HG02759 (cell line): ENCODE data around the gene MSI2.

ENCODE experiments used
- ATAC-seq: cut with Tn5 transposase; IDR thresholded peaks from one replicate; pipeline ENCODE4 v1.9.1; 2021; ENCODE audit warnings: mild to moderate bottlenecking, moderate library complexity; ENCODE audit not compliant: unreplicated experiment

MSI2 gene

DNA sequence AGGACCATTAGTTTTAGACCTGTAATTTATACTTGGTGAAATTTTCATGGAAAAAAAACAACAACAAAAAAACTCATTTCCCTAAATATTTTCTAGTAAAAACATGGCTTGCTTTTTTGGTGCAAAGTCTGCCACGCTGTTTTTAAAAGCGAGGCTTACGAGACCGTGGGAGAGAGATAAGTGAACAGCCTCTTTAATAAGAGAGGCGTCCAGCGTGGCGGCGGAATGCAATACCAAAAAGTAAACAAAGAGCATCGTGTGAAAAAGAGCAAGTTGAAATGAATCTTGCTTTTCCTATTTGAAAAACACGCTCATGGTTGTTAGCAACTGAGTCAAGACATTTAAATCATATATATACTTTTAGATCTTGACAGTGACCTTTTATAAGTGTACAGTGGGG, 10.5 kb upstream of the MSI2 start:
- ATAC-seq, result no peak

DNA sequence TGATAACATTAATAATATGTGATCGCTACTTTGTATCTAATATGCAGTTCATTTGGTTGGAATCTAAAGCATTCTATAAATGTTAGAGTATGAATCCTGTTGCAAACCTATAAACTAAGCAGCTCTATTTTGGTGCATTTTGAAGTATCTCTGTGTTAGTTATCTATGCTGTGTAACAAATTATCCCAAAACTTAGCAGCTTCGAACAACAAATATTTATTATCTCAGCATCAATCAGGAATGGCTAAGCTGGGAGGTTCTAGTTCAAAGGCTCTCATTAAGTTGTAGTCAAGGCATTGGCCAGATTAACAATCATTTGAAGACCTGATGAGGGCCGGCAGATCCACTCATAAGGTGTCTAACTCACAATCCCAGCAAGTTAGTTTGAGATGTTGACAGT, 10.1 kb upstream of the MSI2 start:
- no peak for ATAC-seq

DNA sequence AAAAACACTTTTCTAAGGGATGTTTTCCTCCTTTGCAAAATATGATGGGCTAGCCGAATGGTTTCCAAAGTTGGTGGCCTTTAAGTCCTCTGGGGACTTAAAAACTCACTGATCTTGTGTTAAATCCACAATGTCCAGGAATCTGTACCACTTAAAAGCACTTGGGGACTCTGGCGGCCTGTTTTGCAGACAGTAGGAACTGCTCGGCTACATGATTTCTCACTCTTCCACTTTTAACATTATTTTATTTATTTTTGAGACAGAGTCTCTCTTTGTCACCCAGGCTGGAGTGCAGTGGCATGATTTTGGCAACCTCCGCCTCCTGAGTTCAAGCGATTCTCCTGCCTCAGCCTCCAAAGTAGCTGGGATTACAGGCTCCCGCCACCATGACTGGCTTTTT, 9.1 kb upstream of the MSI2 start:
- ATAC-seq, result no peak

DNA sequence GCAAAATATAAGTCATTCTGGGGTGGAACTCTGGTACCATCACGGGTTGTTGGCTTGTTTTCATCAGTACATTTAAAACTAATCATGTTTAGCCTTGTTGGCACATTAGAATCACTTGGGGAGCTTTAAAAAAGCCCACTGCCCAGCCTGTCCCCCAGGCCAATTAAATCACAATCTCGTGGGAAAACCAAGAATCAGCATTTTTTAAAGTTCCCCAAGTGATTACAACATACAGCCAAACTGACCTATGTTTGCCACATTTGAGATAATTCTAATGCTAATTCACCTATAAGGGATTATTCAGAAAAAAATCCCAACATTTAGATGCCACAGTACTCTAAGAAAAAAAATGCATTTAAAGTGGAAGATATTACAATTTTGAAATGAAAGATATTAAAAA, 8.4 kb upstream of the MSI2 start:
- no peak for ATAC-seq

DNA sequence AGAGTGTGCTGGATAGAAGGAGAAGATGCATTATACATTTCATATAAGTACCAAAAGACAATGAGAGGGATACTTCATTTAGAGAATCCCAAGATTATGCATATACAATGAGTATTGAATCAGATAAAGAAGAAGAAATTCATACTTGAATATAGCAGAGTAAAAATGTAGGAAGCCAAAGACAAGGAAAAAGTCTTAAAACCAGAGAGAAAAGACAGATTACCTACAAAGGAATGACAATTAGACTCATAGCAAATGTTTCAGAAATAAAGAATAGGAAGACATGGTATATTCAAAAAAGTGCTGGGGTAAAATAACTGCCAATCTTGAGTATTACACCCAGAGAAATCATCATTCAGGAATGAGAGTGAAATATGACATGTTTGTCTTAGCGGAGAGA, 6.8 kb upstream of the MSI2 start:
- no peak for ATAC-seq

DNA sequence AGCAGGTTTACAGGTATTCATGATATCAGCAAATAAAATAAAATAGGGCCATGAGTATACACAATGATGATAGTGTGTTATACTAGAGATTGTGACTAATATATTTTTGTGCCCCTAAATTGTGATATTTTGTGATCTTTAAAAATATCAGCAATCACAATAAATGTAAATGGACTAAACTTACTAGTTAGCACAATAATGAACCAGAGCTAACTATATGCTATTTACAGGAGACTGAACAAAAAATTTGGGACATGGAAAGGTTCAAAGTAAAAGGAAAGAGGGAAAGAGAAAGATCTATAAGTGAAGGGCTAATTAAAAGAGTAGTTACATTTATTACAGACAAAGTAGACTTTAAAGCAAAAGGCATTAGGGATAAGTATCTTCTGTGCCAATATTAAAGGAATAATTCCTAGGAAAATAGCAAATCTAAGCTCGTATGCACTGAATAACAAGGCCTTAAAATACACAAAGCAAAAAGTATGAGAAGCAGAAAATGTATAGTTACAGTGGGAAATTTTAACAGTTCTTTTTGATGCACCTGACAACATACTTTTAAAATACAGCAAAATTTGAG, 5.0 kb upstream of the MSI2 start:
- ATAC-seq, result no peak

DNA sequence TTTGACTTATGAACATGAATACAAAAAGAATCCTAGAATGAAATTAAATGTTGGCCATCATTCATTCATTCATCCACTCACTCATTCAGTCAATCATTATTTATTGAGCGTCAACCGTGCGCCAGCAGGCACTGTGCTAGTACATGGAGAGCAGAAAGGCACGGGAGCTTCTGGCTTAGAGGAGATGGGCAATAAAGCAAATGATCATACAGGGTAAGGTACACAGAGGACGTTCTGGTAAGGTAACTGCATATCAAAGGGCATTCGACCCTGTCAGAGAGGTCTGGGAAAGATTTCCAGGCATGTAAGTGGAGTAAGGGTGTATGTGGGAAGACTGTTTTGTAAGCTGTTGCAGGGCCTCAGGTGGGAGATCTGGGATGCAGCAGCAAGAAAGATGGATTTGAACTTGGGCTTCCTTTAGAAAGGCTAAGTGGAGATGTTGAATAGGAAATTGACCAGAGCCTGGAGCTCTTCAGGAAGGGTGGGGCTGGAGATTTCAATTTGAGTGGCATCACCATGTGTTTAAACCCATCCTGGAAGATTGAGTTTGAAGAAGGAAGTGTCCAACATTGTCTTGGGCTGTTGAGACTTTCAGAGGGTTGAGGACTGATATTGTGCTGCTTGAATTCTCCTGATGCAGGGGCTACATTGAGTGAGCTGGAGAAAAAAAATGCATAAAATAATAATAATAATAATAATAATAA, 2.8 kb upstream of the MSI2 start:
- no peak for ATAC-seq

DNA sequence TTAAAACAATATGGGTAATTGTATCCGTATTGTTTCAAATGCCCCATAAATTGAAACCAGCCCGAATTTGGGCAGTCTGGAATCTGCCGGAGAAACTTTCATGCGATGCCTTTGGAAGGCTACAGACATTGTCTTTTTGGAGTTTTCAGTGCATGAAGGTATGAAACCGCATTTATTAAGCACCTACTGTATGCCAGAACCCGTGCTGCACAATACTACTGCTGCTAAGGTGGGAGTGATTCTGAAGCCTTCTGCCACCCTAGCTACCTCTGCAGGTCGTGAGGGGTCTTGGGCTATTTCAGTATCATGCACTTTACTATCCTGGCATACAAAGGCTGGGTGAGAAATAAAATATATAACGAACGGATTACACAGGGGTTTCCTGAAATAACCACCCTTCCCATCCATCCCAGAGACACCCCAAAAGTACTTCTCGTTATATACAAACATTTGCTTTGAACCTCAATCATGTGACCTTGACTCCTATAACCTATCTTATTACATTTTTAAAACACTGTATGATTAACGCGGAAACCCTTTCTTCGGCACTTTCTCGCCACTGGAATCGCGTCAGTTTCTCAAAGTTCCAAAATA, 1.0 kb upstream of the MSI2 start:
- ATAC-seq, result no peak

DNA sequence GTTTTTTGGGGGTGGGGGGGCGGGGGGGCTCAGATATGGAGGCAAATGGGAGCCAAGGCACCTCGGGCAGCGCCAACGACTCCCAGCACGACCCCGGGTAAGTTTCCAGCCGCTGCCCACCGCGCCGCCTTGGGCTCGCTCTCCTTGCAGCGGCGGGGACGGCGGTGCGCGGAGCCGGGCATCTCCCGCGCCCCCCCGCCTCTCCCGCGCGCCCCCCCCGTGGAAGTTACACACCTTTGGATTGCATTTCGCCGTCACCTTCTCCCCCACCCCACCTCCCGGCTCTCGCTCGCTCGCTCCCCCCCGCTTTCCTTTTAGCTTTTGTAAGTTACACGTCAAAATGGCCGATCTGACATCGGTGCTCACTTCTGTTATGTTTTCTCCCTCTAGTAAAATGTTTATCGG, 387 bp downstream of the MSI2 start:
- peak; percentile 7 for ATAC-seq

DNA sequence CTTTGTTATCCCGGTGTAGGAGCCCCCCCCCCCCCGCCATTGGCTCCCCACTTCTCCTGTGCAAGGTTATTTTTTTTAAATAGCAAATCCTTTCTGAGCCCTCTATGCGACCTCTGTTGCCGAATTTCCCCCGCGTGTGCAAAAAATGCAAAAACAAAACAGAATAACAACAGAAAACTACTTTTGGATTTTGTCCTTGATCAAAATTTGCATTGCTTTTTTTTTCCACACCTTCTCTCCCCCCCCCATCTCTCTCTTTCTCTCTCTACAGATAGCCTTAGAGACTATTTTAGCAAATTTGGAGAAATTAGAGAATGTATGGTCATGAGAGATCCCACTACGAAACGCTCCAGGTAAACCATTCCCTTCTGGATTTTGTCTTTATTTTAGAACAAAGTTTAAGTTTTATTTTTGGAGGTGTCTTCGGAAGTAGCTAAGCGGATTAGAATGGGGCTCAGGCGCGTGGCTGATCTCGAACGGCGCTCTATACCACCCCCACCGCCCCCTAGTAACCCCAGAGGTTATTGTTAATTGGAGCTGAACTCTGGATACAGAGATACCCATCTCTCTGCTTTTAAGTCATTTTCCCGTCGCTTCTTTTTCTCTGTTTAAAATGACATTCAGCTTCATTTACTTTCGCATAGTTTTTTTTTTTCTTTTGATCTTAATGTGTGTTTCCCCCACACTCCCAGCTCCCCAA, 1.0 kb downstream of the MSI2 start:
- no peak for ATAC-seq

DNA sequence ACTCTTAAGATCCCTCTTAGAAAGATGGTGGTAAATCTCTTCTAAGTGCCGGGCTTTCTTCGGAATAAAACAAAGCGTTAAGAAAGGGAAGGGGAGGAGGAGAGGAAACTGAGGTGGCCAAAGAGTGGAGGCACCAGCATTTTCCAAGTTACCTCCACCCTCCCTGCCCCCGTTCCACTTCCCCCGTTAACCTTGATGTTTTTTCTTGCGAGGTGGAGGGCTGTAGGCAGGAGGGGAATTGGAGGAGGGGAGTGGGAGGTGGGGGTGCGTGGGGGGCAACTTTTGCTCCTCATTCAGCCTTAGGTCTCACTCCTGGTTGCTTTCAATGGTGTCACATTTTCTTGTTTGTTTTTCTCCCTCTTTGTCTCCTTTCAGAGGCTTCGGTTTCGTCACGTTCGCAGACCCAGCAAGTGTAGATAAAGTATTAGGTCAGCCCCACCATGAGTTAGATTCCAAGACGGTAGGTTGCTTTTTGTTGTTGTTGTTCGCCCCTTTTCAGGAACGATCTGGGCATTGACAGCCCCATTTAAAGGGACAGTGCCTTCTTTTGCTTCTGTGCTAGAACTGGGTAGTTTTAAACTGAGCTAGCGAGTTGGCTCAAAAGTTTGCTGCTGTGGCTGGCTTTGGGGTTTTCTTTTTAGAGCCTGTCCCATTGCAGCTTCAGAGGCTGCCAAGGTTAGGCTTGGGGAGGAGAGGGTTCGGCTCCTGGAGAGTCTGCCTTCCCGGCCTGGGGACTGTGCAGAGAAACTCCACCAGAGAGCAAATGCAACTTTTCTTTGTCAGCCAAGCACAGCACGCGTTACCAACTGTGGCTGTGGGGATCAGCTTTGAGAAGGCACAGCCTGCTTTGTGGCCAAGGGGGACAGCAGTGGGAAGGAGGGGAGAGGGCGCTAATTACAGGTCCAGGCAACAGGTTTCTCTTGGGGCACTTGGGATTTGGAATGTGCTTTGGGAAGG, 1.9 kb downstream of the MSI2 start:
- ATAC-seq, result no peak

DNA sequence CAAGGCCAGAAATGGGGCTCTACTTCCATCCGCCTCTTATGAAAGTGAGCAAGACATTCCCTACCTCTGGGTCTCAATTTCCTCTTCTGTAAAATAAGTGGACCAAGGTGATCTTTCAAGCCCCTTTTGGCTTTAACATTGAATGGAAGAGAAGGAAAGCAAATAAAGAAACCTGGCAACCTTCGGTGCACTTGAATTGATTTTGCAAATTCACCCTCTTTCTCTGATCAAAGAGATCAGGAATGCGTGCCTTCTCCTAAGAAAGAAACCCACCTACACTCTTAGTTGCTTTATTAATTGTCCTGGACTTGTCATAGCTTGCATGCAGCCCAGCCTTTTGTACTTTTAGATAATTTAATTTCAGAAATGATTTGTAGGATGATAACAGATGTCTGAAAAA, 3.0 kb downstream of the MSI2 start:
- ATAC-seq, result no peak

DNA sequence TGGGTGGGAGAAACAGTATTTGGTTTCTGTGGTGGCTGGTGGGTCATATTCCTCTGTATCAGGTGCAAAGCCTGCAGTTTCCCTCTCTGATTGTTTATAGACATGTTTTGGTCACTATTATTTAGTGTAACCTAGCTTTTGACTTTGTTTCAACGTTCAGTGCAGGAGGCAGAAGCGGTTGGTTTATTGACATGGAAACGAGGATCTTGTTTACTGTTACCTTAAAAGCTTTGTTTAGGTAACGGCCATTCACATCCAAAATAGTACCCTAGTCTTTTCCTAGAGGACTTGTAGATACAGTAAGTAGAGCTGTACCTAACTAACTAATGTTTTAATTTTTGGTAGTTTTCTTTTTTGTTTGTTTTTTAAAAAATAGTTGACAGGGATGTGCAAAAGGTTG, 3.5 kb downstream of the MSI2 start:
- no peak for ATAC-seq

DNA sequence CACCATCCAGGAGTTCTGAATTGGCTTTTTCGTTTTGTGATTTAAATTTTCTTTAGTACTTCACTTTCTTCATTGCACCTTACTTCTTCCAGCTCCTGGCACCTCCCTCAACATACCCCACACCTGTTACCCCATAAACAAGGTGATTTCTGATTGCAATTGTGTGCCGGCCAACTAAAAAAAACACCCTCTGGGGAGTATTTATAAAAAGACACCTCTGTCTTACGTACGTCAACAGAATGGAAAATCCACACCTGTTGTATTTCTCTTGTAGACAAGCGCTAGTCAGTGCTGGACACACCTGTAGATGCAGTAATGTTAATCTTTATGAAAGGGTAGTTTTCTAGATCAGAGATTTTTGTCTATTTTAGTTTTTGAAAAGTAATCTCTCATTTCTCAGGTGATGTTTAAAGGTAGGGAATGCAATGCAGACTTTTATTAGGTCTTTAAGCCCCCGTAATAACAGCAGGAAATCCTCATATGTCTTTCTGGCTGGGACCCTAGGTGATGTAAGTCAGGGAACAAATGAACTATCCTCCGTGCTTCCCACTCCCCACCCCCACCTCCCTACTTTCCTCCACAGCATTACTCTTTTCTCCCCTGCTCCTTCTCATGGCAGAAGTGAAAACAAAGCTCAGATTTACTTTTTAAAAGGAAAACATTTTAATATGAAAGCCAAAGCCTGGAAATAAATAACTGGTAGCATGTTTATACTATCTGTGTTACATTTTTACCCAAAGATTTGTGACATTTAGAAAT, 4.2 kb downstream of the MSI2 start:
- no peak for ATAC-seq

DNA sequence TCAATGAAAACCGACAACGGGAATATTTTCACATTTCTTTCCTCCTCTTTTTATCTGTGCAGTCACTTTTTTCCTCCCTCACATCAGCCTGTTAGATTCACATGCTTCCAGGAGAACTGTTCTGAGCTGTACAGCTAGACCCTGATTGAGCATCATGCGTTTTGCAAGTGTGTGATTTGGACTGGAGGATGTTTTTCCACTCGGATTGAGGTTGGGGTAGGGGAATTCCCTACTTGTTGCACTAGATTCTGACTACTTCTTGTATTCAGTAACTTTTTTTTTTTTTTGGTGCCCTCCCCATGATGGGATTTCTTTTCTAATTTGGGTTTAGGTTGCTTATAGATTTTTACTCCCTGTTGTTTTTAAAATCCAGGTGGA, 4.8 kb downstream of the MSI2 start:
- no peak for ATAC-seq

DNA sequence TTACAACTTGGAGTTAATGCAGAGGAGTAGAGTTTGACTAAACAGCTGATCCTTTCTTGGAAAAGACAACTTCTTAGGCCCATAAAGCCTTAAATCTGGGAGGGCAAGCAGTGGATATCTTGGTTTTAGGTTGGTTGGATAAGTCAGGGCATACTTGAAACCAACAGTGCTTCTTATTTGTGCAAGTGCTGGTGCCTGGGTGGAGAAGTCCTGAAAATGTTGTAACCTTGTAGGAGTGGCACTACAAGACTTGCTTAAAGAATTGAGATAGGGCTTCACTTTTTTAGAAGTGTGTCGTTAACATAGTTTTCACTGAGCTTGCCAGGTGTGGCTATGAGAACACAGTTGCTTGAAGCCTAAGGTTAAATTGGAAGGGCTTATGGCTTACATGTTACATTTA, 6.2 kb downstream of the MSI2 start:
- no peak for ATAC-seq

DNA sequence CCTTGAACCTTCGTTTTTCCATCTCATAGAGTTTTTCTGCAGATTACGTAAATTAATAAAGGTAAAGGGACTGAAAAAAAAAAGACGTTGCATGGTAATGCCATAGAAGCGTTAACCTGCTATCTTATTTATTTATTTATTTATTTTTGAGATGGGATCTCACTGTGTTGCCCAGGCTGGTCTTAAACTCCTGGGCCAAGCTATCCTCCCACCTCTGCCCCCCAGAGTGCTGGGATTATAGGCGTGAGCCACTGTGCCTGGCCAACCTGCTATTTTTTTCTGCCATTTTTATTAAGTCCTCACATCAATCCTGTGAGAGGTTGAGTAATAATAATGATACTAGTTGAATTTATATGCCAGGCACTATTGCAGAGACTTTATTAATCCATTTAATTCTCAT, 7.9 kb downstream of the MSI2 start:
- ATAC-seq, result no peak

DNA sequence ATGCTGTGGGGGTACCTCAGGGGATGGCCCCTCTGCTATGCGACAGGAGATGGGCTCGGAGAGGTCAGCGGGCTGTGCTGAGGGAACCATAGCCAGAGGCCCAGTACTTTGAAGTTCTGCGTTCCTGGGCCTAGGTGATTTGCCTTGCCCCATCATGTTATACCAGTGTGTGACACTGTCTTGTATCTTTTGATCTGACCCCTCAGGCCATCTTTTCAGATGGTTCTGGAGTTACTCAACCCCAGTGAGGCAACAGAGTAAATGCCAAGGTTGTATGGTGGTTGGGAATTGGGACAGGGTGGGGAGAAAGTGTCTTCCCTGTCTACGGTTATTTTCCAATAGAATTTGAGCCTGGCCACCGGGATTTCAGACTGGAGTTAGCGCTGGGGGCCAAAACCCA, 8.5 kb downstream of the MSI2 start:
- no peak for ATAC-seq

DNA sequence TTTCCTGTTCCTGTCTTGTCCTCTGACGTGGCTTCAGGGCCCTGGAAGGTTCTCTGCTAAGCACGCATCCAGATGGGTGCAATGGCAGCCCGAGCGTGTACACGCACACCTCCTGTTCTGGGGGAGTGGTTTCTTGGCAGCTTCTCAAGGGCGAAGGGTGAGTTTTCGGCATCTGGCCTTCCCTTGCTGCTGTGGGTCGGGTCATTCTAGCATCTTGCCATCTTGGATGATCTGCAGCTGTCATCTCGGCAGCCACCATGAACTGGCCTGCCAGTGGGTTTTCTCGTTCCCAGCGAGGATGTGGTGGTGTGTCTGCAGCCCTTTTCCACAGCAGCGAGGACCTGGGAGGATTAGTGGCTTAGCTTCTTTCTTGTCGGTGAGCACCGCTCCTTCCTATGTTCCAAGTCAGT, 10.6 kb downstream of the MSI2 start:
- no peak for ATAC-seq

DNA sequence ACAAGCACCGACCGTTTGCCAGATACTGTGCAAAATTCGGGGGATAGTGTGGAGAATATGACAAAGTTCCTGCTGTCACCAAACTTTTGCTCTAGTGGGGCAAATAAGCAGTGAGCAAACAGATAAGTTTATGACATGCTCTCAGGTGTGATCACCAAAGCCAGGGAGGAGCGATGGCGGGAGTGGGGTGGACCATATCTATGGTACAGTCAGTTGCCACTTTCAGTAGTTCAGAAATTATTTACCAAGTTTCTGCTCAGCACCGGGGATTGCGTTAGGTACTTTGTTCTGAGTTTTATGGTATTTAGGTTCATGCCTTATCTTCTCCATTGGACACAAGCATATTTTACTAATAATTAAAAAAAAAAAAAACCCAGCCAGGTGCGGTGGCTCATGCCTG, 11.9 kb downstream of the MSI2 start:
- no peak for ATAC-seq
